Skeletal muscle cell (primary cell): ENCODE results near the gene HDAC8.
"Not testable (repeated sequence)": the region's sequence is repeated elsewhere in the genome, so short reads cannot be mapped to it uniquely, and the experiment has no call there.

Experiments
- DNase-seq: peaks from one replicate; pipeline ENCODE4 v3.0.0-alpha.2; 2010; ENCODE audit warnings: low read depth
- H3K4me3 ChIP-seq: 2 replicates; pipeline ENCODE4 v1.5.1; 2011; ENCODE audit warnings: low read depth, mild to moderate bottlenecking, control low read depth, low read length, moderate library complexity

The HDAC8 gene

GRCh38 chrX:72468607-72469006 is 104.0 kb downstream of the HDAC8 start:
- DNase-seq, result no peak
- no peak overlapping the region for H3K4me3 ChIP-seq

GRCh38 chrX:72467135-72467534 is 105.5 kb downstream of the HDAC8 start:
- no peak overlapping the region for H3K4me3 ChIP-seq

DNA sequence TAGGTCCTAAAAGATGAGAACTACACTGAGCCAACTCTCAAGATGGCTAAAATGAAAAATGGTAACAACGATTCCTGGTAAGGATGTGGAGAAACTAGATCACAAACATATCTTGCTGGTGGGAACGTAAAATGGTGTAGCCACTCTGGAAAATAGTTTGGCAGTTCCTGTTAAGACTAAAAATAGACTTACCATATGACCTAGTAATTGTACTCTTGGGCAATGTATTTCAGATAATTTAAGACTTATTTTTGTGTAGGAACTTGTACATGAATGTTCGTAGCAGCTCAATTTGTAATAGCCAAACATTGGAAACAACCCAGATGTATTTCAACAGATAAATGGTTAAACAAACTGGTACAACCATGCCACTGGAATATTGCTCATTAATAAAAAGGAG is 106.2 kb downstream of the HDAC8 start:
- DNase-seq, result no peak
- no peak overlapping the region for H3K4me3 ChIP-seq

More at GRCh38 chrX:72467135-72467534, 105.5 kb downstream of the HDAC8 start:
- DNase-seq, result no peak

DNA sequence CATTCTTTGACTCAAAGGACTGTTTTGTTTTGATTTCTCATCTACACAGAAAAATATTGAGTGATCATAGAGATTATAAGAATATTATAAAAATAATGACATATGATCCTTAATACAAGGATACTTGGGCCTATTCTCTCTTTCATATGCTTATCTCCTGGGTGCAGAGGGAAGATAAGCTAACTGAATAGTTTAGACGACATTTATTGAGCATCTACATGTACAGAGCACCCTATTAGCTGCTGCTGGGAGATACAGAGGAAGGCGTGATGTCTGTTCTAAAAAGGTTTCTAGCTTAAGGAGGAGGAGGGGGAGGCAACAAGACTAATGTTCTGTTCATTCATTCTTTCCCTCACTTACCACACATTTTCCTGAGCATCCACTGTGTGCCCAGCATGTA is 106.8 kb downstream of the HDAC8 start:
- DNase-seq, result no peak
- H3K4me3 ChIP-seq, result no peak overlapping the region

GRCh38 chrX:72461766-72462165 is 110.9 kb downstream of the HDAC8 start:
- no peak overlapping the region for H3K4me3 ChIP-seq
- DNase-seq, result no peak

GRCh38 chrX:72461288-72461687 is 111.4 kb downstream of the HDAC8 start:
- no peak overlapping the region for H3K4me3 ChIP-seq
- no peak for DNase-seq

DNA sequence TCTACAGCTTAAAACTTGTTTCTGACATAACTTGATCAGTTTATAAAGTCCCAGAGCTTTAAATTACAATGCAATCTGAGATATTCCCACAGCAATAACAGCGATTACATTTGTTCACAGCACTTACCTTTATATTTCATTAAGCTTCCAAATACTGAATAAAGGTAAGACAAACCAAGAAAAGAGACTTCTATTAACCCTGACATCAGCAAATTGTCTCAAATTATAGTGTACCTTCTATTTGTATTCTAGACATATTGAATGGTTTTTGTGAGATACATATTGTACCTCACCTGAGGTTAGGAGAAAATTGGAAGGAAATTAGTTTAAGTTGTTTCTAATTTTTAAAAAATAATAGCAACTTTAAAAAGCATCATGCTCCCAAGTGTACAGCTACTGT is 111.9 kb downstream of the HDAC8 start:
- DNase-seq, result no peak
- H3K4me3 ChIP-seq, result no peak overlapping the region

DNA sequence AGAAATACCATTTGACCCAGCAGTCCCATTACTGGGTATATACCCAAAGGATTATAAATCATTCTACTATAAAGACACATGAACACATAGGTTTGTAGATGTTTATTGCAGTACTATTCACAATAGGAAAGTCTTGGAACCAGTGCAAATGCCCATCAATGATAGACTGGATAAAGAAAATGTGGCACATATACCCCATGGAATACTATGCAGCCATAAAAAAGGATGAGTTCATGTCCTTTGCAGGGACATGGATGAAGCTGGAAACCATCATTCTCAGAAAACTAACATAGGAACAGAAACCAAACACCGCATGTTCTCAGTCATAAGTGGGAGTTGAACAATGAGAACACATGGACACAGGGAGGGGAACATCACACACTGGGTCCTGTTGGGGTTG is 123.6 kb downstream of the HDAC8 start:
- DNase-seq, H3K4me3 ChIP-seq: not testable (repeated sequence)

- H3K4me3 ChIP-seq, result not testable (repeated sequence)
Observed at GRCh38 chrX:72440764-72441163, 131.9 kb downstream of the HDAC8 start.

GRCh38 chrX:72436010-72436409 is 136.6 kb downstream of the HDAC8 start:
- no peak overlapping the region for H3K4me3 ChIP-seq
- DNase-seq, result no peak

More at GRCh38 chrX:72440764-72441163, 131.9 kb downstream of the HDAC8 start:
- DNase-seq, result not testable (repeated sequence)

- no peak overlapping the region for H3K4me3 ChIP-seq
- DNase-seq, result no peak
Observed at GRCh38 chrX:72430405-72430968, 142.2 kb downstream of the HDAC8 start.

DNA sequence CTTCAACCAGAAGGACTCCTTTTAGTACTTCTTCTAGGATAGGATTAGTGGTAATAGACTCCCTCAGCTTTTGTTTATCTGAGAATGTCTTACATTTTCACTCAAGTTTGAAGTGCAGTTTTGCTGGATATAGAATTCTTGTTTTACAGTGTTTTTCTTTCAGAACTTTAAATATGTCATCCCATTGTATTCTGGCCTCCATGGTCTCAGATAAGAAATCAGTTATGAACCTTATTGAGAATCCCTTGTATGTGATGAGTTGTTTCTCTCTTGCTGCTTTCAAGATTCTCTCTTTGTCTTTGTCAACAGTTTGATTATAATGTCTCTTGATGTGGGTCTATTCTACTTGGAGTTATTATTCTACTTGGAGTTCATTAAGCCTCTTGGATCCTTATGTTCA is 150.8 kb downstream of the HDAC8 start:
- DNase-seq, result no peak
- H3K4me3 ChIP-seq, result no peak overlapping the region

DNA sequence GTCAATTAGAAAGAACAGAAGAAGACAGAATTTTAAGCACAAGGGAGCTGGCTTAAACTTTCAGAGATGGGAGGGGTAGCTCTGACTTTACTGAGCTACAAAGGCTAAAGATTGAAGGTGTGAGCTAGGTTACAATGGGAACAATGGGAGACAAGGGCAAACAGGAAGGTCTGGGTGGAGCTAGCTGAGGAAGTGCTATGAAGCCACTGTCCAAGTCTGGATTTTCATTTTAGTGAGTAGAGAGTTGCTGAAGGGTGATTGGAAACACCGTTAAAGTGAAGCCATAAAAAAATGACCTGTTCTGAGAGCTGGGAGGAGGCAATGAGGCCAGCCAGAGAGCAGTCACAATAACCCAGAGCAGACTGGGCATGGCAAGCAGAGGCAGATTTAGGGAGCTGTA is 162.7 kb downstream of the HDAC8 start:
- no peak overlapping the region for H3K4me3 ChIP-seq
- no peak for DNase-seq

DNA sequence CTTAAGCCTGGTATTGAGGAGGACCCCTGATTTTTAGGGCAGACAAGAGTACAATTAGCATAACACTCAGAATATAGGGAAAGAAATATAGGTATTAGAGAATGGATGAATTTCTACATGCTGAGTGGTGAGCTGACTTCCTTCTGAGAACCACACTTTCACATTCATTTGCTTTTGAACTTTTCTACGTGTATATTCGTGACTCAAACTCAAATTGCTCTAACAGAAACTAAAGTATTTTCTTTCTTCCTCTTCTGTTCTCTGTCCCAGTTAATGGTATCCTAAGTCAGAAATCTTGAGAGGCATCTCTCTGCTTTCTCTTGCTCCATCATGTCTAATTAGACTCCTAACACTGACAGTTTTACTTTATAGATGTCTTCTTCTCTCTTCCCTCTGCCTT is 163.8 kb downstream of the HDAC8 start:
- no peak for DNase-seq
- H3K4me3 ChIP-seq, result no peak overlapping the region

DNA sequence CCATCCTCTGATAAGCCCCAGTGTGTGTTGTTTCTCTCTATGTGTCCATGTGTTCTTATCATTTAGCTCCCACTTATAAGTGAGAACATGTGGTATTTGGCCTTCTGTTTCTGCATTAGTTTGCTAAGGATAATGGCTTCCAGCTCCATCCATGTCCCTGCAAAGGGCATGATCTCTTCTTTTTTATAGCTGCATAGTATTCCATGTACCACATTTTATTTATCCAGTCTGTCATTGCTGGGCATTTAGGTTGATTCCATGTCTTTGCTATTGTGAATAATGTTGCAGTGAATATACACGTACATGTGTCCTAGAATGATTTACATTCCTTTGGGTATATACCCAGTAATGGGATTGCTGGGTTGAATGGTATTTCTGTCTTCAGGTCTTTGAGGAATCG is 167.5 kb downstream of the HDAC8 start:
- not testable (repeated sequence) for H3K4me3 ChIP-seq

GRCh38 chrX:72402614-72403013 is 170.0 kb downstream of the HDAC8 start:
- DNase-seq, result no peak
- H3K4me3 ChIP-seq, result no peak overlapping the region

More for the DNA sequence above, 167.5 kb downstream of the HDAC8 start:
- DNase-seq, result not testable (repeated sequence)

DNA sequence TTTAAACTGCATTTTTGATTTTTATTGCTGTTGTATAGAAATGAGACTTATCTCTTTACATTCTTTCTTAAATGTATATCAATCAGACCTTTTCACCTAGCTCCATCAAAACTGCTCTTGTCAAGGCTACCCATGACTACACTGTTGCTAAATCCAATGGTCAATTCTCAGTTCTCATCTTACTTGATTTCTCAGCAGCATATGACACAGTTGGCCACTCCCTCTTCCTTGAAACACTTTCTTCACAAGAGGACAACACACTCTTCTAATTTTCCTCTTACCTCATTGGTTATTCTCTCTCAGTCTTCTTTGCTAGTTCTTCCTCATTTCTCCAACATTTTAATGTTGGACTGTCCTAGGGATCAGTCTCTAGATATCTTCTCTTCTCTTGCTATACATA is 172.8 kb downstream of the HDAC8 start:
- DNase-seq, result no peak

GRCh38 chrX:72396117-72396516 is 176.5 kb downstream of the HDAC8 start:
- no peak for DNase-seq
- no peak overlapping the region for H3K4me3 ChIP-seq

More for the DNA sequence above, 172.8 kb downstream of the HDAC8 start:
- H3K4me3 ChIP-seq, result no peak overlapping the region

DNA sequence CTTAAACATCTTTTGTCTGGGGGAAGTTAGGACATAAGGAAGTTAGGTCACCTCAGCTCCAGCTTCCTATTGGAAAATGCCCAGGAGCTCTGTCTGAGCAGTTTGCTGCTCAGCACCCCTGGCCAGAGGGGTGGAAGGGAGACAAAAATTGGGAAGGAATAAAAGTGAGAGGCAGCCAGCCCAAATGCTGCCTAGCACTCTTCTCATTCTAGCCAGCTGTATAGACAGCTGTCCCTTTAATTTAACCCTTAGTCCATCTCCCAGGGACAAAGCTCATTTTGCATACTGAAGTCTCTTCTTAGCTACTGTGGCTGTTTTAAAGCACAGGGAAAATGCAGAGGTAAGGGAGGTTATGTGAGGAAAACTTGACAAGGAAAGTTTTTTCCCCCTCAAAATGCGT is 177.4 kb downstream of the HDAC8 start:
- no peak for DNase-seq
- no peak overlapping the region for H3K4me3 ChIP-seq

DNA sequence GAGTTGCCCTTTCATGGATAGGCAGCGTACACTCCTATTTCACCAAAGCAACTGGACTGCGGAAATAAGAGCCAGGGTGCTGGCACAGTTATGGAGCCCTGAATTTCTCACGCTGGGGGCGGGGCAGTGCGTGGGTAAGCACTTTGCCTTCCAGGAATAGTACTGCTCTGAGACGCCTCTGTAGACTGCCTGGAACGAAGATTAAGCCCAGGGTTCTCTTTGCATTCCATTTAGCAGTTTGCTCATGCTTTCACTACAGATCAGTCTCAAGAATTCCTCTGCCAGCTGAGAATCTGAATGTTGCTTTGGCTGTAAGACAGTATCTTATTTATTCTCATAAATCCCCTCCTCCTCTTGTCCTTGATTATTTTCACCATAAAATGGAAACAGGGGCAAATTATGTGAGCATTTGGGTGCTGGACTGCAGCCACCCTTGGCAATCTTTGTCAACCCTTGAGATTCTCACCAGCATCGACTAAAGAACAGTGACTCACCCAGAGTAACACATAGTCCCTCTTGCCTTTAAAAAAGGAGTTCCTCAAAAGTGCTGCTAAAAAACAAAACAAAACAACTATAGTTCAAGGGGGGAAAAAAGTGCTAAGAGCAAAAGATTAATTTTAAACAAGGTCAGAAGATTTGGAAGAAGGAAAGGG is 178.0 kb downstream of the HDAC8 start:
- peak; percentile 53 for DNase-seq
- no peak overlapping the region for H3K4me3 ChIP-seq

GRCh38 chrX:72393836-72394517 is 178.7 kb downstream of the HDAC8 start:
- H3K4me3 ChIP-seq, result no peak overlapping the region
- DNase-seq, result no peak
